HG03064 (cell line): ENCODE results near the gene POMT2.
"Not testable (repeated sequence)": the region's sequence is repeated elsewhere in the genome, so short reads cannot be mapped to it uniquely, and the experiment has no call there.

Source experiments
- ATAC-seq: cut with Tn5 transposase; IDR thresholded peaks from one replicate; pipeline ENCODE4 v1.9.1; 2021; ENCODE audit warnings: low read depth; ENCODE audit not compliant: unreplicated experiment

Gene POMT2

GRCh38 chr14:77303417-77304156 lies 17.1 kb downstream of the POMT2 start:
- ATAC-seq, result no peak

- ATAC-seq, result no peak
Measured at GRCh38 chr14:77302926-77303325, 17.8 kb downstream of the POMT2 start.

- no peak for ATAC-seq
Measured at GRCh38 chr14:77301103-77301502, 19.6 kb downstream of the POMT2 start.

GRCh38 chr14:77299771-77300170 lies 20.9 kb downstream of the POMT2 start:
- ATAC-seq, result no peak

- ATAC-seq, result no peak
Measured at GRCh38 chr14:77296906-77297305, 23.8 kb downstream of the POMT2 start.

- ATAC-seq, result no peak
Measured at GRCh38 chr14:77296155-77296554, 24.5 kb downstream of the POMT2 start.

GRCh38 chr14:77290705-77291104 lies 30.0 kb downstream of the POMT2 start:
- no peak for ATAC-seq

- no peak for ATAC-seq
Measured at GRCh38 chr14:77286576-77286975, 34.1 kb downstream of the POMT2 start.

- no peak for ATAC-seq
Measured at GRCh38 chr14:77284466-77284865, 36.2 kb downstream of the POMT2 start.

GRCh38 chr14:77284066-77284465 lies 36.6 kb downstream of the POMT2 start:
- ATAC-seq, result no peak

- ATAC-seq, result no peak
Measured at GRCh38 chr14:77281852-77282410, 38.8 kb downstream of the POMT2 start.

- not testable (repeated sequence) for ATAC-seq
Measured at GRCh38 chr14:77280921-77281320, 39.8 kb downstream of the POMT2 start.

GRCh38 chr14:77279719-77280118 lies 41.0 kb downstream of the POMT2 start:
- no peak for ATAC-seq

- no peak for ATAC-seq
Measured at GRCh38 chr14:77278461-77279230, 42.0 kb downstream of the POMT2 start.

GRCh38 chr14:77276959-77277358 lies 43.7 kb downstream of the POMT2 start:
- no peak for ATAC-seq

- no peak for ATAC-seq
Measured at GRCh38 chr14:77276295-77276935, 44.3 kb downstream of the POMT2 start.

GRCh38 chr14:77275601-77276017 lies 45.1 kb downstream of the POMT2 start:
- no peak for ATAC-seq

GRCh38 chr14:77275041-77275580 lies 45.6 kb downstream of the POMT2 start:
- ATAC-seq, result no peak

GRCh38 chr14:77273796-77274195 lies 46.9 kb downstream of the POMT2 start:
- no peak for ATAC-seq

GRCh38 chr14:77272261-77272660 lies 48.4 kb downstream of the POMT2 start:
- ATAC-seq, result no peak
